ENCODE measurements around the gene DNMT3B.
"Not testable (repeated sequence)": the region's sequence is repeated elsewhere in the genome, so short reads cannot be mapped to it uniquely, and the experiment has no call there.

The DNMT3B gene

DNA sequence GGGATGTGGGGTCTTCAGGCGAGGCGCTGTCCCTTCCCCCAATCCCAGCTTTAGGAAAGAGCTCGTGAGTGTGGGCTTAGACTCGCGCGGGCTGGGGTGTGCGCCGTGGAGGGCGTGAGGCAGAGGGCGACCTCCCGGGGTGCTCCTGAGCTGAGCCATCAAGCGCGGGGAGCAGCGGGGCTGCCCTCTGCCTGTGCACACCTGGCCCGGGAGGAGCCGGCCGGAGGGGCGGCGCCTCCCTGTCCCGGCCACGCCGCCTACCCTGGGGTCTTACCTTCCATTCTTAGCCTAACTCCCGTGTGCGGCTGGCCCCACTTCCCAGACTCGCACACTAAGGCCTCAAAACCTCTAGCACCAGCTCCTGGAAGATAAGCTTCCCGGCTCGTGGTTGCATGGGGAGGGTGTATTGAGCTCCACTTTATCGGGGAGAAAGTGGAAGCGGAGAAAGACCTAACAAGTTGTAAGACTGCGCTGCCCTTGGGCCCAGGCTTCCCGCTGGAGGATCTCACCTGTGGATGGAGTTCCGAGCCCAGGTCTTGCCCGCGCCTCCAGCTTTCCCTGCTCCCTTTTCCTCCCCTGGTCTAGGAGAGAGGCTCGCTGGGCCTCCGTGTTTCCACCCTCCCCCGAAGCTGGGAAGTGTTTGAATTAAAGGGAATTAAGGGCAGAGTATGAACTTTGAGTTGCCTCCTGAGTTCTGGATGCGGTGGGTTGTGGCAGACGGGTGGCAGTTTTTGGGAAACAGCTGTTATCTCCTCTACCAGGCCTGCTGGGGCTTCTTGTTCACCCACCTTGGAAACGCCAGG, 1.2 kb downstream of the DNMT3B start:
- DNase-seq (ENCODE audit: low read depth, low spot score): no peak

DNA sequence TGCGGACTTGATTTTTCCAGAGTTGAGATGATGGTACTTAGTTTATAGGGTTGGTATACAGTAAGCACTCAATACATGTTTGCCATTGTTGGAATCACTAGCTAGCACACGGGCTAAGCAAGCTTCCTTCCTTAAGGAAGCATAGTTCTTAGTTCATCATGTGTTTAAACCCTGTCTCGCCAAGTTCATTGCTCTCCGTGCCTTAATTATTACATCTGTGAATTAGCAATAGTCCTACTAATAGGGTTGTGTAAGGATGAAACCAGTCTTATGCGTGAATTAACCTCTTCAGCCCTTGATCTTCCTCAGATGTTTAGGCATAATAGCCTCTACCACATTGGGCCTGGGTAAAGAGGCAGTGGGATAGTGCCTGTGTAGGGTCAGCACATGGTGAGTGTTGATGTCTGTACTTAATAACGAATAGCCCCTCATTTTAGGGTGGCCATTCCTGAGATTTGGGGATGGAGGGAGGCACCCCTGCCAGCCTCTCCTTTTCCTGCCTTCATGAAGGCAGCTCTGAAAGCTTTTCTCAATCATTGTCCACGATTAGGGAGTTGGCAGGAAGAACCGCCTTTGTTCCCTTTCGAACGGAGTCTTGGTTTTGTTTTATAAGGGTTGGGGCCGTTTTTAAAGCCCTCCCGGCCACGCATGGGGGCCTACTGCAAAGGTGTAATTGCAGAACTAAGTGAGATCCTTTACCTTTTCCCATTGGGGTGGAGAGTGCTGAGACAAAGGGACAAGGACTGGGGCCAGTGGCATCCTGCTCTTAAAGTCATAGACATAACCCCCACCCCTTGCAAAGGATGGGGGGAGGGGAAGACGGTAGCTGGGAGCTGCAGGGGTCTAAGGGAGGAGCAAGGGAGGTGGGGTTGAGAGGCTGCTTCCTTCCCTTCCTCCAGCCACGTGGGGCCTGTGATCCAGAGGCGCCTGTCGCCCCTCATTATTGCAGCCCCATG, 2.1 kb downstream of the DNMT3B start:
- DNase-seq (ENCODE audit: low read depth, low spot score): no peak

DNA sequence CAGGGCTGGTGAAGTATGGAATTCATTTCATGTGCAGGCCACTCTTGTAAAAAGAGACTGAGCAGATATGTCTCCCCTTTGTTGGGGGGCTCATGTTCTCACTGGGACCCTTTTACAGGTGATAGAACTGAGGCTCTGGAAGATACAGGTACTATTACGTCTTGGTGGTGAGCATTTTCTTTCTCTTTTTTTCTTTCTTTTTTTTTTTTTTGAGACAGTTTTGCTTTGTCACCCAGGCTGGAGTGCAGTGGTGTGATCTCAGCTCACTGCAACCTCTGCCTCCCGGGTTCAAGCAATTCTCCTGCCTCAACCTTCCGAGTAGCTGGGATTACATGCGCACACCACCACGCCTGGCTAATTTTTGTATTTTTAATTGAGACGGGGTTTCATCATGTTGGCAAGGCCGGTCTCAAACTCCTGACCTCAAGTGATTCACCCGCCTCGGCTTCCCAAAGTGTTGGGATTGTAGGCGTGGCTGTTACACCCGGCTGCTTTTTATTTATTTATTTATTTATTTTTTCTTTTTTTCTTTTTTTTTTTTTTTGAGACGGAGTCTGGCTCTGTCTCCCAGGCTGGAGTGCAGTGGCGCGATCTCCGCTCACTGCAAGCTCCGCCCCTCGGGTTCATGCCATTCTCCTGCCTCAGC, 3.2 kb downstream of the DNMT3B start:
- not testable (repeated sequence) for DNase-seq (ENCODE audit: low read depth, low spot score)

DNA sequence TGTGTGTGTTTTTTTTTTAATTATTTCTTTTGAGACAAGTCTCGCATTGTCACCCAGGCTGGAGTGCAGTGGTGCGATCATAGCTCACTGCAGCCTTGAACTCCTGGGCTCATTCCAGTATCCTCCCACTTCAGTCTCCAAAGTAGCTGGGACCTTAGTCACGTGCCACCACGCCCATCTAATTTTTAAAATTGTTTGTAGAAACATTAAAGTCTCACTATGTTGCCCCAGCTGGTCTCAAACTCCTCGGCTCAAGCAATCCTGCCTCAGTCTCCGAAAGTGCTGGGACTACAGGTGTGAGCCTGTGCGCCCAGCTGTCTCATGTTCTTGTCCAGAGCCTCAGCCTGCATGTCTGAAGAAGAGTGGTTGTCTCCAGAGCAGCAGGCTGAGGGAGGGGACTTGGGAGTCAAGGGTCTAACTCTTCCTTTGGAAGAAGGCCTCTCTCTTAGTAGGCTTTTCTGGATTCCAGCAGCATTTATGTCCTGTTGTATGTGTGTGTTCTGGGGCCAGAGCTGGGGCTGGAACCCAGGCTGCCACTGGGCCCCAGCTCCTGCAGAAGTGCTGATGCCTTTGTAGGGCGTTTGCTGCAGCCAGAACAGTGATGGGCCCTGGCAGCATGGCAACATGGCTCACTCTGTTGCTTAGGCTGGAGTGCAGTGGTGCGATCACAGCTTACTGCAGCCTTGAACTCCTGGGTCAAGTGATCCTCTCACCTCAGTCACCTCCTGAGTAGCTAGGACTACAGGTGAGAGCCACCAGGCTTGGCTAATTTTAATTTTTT, 5.4 kb downstream of the DNMT3B start:
- DNase-seq (ENCODE audit: low read depth, low spot score): no peak

DNA sequence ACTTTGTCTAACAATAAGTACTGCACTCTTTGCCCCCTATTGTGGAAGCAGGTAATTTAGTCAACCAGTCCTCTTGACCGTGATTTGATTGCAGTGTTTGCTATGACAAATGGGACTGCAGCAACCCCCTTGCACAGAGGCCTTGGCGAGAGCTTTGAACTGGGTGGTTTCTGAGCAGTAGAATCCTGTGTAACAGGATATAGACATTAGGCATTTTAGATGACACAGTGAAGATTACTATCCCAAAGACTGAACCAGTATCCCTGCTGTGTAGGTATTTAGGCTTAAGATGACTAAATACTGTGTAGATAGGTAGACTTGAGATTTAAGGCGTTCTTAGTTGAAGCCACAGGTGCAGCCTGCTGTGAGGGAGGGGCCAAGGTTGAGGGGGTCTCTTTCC, 9.9 kb downstream of the DNMT3B start:
- DNase-seq (ENCODE audit: low read depth, low spot score): no peak

DNA sequence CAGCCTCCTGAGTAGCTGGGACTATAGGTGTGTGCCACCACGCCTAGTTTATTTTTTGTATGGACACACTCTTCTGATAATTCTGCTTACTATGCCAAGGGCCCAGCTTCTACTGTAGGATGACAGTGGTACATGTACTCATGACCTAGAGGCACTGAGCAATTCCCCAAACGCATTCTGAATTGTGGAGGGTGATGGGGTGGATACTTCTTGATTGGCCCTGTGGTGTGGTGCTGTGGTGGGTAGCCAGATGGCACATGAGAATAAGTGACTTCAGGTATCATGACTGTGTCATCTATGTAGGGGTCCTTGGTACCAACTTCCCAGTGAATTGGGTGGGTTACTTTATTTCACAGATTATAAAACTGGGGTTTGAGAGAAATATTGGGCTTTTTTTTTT, 11.0 kb downstream of the DNMT3B start:
- no peak for DNase-seq (ENCODE audit: low read depth, low spot score)

DNA sequence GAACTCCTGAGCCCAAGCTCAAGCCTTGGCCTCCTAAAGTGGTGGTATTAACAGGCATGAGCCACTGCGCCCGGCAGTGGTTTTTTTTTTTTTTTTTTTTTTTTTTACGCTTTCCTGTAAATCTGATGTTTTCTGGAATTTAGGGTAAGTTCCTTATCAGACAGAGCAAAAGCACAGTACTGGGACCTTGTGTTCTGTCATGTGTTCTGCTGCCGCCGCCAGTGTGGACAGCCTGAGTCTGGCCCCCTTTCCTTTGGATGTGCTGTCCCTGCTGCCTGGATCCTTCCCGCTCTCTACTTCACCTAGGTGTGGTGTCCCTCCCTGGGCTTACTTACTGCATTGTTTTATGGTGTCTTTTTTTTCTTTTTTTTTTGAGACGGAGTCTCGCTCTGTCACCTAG, 11.7 kb downstream of the DNMT3B start:
- no peak for DNase-seq (ENCODE audit: low read depth, low spot score)

DNA sequence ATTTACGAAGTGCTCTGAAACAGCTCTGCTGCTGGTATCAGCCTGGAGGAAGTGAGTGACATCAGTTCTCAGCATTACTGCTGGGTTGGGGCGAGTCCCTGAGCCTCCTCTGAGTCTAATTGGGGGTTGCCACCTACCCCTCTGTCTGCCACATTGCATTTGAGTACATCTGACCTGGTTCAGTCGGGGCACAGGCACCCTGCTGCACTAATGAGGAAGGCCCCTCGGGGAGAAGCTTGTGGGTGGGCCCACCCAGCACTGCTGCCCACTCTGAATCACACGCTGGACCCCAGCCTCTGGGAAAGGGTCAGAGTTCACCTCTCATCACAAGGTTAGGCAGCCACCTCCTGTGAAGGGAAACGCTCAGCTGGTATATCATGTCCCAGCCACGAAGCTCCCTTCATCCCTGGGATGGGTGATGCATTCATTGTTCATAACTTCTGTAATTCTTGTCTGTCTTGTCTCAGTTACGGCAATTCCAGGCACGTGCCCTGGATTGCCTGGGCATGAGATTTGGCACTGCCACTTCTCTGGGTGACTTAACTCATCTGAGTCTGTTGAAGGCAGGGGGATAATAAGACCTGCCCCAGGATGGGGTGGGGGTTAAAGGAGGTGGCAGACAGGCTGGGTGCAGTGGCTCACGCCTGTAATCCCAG, 13.3 kb downstream of the DNMT3B start:
- DNase-seq (ENCODE audit: low read depth, low spot score): no peak

DNA sequence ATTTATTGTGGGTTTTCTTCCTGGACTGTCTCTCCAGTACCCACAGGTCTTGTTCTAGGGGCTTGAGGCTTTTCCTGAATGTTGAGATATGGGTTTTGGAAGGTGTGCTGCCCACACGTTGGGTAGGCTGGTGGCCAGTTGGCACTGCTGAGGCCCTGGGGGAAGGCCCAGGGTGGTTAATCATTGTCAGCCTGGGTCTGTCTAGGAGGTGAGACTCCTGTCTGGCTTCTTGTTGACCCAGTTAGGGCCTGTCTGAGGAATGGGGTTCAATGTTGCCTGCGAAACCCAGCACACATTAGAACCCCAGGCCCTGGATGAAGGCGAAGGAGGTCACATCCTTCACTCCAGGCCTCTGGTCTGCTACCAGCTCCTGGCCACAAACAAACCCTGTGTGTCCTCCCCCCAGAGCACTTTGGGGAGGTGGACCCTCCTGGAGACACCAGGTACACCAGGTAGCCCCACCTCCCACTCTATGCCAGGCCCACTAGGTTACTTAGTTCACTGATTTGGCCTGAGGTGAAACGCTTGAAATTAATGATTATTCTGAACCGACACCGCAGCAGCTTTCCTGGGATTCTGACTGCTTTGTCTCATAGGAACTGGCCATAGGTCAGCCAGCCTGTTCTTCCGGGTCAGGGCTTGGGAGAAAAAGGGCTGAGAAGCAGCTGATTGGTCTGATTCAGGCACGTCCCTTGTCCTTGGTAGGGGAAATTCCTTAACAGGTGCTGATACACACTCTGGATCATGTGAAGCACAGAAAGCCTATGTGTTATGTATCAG, 15.2 kb downstream of the DNMT3B start:
- no peak for DNase-seq (ENCODE audit: low read depth, low spot score)

DNA sequence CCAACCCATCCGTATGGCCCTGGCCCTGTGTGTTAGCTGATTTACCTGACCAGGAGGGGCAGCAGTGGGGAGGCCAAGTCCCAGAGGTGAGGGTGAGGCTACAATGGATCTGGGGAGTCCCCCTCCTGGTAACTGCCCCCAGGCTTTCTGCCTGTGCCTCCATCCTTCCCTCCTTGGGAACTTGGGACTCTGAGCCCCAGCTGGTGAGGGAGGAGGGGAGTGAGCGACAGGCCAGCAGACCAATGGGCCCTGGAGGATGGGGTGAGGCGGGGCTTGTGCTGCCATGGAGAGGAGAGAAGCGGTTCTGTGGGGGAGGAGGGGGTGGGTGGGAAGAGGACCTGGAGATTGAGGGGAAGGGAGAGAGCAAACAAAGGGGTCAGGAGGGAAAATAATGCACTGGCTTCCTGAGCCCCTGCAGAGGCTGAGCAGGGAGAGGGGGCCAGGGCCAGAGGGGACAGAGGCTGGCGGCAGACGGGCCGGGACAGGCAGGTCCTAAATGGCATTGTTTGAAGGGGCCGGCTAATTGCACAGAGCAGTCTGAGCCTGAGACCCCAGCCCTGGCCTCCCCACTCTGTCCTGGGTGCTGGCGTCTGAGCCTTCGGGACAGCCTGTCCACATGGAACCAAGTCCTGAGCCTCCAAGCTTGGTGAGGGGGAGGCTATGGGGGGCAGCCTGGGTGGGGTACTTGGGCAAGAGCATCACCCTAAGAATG, 17.5 kb downstream of the DNMT3B start:
- DNase-seq (ENCODE audit: low read depth, low spot score): no peak

DNA sequence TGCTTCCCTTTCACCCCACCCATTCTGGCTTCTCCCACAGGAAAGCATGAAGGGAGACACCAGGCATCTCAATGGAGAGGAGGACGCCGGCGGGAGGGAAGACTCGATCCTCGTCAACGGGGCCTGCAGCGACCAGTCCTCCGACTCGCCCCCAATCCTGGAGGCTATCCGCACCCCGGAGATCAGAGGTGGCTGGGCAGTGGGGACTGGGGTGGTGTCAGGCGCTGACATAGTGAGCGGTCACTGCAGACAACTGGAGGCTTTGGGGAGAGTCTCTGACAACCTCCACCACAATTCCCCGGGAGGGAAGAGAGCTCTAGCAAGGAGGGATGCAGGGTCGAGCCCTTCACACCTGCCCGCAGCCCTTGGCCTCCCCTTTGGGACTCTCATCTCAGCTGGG, 18.1 kb downstream of the DNMT3B start:
- DNase-seq (ENCODE audit: low read depth, low spot score): no peak

DNA sequence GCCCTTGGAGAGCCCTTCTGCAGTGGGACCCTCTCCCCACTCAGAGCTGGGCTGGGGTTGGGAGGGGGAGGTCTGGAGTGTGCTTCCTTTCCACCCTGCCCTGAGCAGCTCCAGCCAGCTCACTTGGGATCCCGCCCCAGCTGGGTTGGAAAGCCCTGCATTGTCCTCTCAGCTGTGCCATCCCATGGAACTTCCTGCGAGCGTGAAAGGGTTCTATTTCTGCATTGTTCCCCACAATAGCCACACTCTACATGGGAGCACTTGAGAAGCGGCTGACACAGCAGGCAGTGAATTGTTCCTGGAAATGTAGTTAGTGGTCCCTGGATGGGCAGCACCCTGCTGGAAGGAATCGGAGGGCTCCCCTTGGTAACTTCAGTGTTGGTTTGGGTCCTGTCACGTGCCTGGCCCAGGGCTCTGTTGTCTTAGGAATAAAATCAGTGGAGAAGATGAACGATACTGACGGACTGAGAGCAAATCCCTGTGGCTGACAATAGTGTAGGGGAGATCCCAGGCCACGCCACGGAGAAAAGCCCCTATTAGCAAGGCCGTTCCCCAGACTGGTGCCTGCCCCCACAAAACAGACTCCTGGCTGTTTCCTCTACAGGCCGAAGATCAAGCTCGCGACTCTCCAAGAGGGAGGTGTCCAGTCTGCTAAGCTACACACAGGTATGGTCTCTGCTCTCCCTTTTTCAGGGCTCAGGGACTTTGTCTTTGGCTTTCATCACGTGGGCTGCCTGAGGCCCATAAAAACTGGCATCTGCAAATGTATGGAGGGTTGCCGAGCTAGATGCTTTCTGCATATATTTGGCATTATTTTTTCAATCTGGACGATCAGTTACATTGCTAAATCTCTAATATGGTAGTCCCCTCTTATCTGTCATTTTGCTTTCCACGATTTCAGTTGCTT, 18.8 kb downstream of the DNMT3B start:
- DNase-seq (ENCODE audit: low read depth, low spot score): no peak

DNA sequence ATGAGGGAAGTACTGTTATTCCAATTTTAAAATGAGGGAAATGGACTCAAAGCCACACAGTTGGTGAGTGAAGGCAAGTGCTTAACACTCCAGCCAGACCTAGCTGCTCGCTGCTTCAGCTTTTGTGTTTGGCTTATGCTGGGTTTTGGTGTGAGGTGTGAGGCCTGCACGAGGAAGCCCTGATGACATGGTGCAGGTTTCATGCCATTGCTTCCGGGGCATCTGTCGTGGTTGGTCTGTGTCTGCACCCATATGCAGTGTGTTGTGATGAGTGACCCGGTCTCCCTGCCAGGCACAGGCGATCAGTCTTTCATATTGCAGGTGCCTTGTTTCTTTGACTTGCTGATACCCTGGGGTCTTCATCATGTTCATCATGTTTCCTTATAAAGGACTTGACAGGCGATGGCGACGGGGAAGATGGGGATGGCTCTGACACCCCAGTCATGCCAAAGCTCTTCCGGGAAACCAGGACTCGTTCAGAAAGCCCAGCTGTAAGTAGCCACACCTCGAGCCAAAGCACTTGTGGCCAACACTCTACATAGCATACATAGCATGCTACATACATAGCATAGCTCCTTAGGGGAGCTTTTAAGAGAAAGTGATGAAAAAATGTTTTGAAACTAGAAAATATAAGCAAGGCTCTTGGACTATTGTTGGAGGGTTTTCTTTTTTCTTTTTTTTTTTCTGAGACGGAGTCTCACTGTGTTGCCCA, 22.3 kb downstream of the DNMT3B start:
- DNase-seq (ENCODE audit: low read depth, low spot score): no peak

DNA sequence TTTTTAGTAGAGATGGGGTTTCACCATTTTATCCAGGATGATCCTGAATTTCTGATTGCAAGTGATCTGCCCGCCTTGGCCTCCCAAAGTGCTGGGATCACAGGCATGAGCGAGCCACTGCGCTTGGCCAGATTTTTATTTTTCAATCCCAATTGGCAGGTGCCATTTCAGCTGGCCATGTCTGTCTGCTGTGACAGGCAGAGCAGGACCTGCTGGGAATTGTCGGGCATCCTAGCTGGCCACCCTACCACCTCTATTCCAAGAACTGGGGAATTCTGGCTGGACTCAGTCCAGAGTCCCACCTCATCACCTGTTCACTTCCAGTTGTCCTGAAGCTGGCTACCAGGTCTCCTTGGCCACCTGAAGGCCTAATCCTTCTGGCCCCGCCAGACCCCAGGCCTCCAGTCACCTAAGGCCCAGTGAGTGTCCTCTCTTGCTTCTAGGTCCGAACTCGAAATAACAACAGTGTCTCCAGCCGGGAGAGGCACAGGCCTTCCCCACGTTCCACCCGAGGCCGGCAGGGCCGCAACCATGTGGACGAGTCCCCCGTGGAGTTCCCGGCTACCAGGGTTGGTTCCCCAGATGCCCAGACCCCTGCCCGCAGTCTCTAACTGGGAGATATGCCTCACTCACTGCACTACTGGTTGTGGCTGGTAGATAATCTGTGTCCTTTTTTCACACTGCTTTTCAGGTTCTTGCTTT, 24.0 kb downstream of the DNMT3B start:
- no peak for DNase-seq (ENCODE audit: low read depth, low spot score)

DNA sequence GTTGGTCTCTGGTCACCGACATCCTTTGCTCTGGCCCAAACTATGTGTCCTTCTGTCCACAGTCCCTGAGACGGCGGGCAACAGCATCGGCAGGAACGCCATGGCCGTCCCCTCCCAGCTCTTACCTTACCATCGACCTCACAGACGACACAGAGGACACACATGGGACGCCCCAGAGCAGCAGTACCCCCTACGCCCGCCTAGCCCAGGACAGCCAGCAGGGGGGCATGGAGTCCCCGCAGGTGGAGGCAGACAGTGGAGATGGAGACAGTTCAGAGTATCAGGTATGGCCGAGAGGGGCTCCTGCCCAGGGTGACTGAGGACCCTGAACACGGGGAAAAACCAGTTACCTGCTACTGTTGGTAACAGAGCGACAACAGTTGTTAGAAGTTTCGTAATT, 25.0 kb downstream of the DNMT3B start:
- no peak for DNase-seq (ENCODE audit: low read depth, low spot score)

DNA sequence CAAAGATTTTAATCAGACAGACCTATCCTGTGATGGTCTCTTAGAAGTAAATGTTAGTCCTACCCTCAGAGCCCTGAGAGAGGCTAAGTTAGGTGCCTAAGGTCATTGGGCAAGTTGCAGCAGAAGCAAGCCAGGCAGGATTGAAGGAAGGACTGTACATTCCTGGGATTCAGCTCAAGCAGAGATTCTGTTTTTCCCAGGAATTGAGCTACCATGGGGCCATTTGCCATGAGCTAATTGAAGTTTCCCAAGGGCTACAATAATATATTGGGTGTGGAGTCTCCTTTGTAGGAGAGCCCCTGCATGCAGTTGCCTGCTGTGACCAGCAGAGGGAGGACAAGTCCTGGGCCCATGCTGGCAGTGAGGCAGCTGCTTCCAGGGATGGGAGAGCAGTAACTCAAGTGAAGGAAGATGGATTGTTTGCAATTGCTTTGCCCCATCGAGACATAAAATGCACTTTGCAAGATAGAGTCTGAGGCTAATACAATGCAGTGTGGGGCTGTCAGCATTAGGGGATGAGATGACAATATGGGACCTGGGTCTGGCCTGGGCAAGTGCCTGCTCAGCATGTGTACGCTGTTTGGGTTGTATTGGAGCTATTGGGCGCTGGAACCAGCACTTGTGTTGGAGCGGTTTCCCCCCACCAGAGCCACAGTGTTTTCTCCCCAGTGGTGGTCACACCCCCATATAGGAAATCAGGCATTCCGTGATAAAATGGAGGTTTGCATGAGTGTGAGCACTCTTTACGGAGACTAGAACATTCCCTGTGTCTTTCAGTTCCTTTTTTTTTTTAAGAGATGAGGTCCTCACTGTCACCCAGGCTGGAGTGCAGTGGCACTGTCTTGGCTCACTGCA, 27.9 kb downstream of the DNMT3B start:
- DNase-seq (ENCODE audit: low read depth, low spot score): no peak
